Fibroblast of the conjunctiva (primary cell): Measurements from ENCODE around the gene NGF.

Experiments
- DNase-seq: peaks from one replicate; pipeline ENCODE4 v3.0.0-alpha.2; 2010; ENCODE audit warnings: low read depth

NGF gene

GRCh38 chr1:115283249-115283648, 54.8 kb downstream of the NGF start:
- DNase-seq = no peak

- peak; percentile 79 for DNase-seq
Measured at GRCh38 chr1:115282807-115283208, 55.2 kb downstream of the NGF start.

GRCh38 chr1:115281143-115281542, 56.9 kb downstream of the NGF start:
- DNase-seq = no peak

- DNase-seq = peak; percentile 96
Measured at GRCh38 chr1:115280064-115280463, 58.0 kb downstream of the NGF start.

- no peak for DNase-seq
Measured at GRCh38 chr1:115278211-115278610, 59.8 kb downstream of the NGF start.

- no peak for DNase-seq
Measured at GRCh38 chr1:115277276-115277675, 60.8 kb downstream of the NGF start.

GRCh38 chr1:115275216-115275615, 62.8 kb downstream of the NGF start:
- DNase-seq = no peak

GRCh38 chr1:115274467-115274866, 63.6 kb downstream of the NGF start:
- DNase-seq = no peak

- no peak for DNase-seq
Measured at GRCh38 chr1:115266729-115267421, 71.2 kb downstream of the NGF start.

- DNase-seq = no peak
Measured at GRCh38 chr1:115265099-115265498, 73.0 kb downstream of the NGF start.

GRCh38 chr1:115262886-115263285, 75.2 kb downstream of the NGF start:
- no peak for DNase-seq

- no peak for DNase-seq
Measured at GRCh38 chr1:115261496-115261895, 76.6 kb downstream of the NGF start.

GRCh38 chr1:115258302-115258866, 79.7 kb downstream of the NGF start:
- peak; percentile 58 for DNase-seq

GRCh38 chr1:115257591-115257990, 80.5 kb downstream of the NGF start:
- no peak for DNase-seq

- no peak for DNase-seq
Measured at GRCh38 chr1:115255154-115255553, 82.9 kb downstream of the NGF start.

GRCh38 chr1:115252585-115252984, 85.5 kb downstream of the NGF start:
- DNase-seq = no peak

GRCh38 chr1:115251856-115252255, 86.2 kb downstream of the NGF start:
- DNase-seq = peak; percentile 86

GRCh38 chr1:115251340-115251748, 86.7 kb downstream of the NGF start:
- no peak for DNase-seq

GRCh38 chr1:115246526-115246925, 91.5 kb downstream of the NGF start:
- DNase-seq = no peak

- no peak for DNase-seq
Measured at GRCh38 chr1:115245227-115245626, 92.8 kb downstream of the NGF start.

GRCh38 chr1:115242543-115242942, 95.5 kb downstream of the NGF start:
- no peak for DNase-seq

- DNase-seq = no peak
Measured at GRCh38 chr1:115241309-115241708, 96.7 kb downstream of the NGF start.

GRCh38 chr1:115240297-115240696, 97.8 kb downstream of the NGF start:
- DNase-seq = no peak

GRCh38 chr1:115239426-115239825, 98.6 kb downstream of the NGF start:
- no peak for DNase-seq
